ENCODE measurements around the gene GDF7.

GDF7 gene

DNA sequence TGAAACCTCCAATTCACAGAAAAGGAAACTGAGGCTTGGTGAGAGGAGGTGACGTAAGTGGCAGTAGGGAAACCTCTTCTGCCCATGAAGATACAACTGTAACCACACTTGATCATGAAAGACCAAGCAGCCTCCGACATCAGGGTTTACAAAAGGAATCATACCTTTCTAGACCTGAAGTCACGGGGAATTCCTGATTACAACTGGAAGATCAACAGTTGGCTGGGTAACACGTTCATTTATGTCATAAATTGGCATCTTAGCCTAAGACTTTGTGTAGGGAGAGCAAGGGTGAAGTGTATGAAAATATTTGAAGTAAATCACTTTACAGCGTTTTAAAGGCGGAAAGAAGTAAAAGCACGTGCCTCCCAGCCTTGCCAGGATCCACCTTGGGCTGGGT is 17.0 kb upstream of the GDF7 start:
- no peak for DNase-seq (ENCODE audit: low read depth in 1 of 2, low spot score in 1 of 2)
- in situ Hi-C loops (cut with HindIII; ENCODE audit: low pct_unique_long_range_greater_than_20kb, low sequenced_read_pairs), result loop anchor here (25.0 kb wide), 1 partner anchor 213 kb away; the partner anchor contains the start of gene RHOB
- no peak for TF ChIP-seq JUND (IDR thresholded peaks at IDR 0.05; ENCODE audit: low read depth)

DNA sequence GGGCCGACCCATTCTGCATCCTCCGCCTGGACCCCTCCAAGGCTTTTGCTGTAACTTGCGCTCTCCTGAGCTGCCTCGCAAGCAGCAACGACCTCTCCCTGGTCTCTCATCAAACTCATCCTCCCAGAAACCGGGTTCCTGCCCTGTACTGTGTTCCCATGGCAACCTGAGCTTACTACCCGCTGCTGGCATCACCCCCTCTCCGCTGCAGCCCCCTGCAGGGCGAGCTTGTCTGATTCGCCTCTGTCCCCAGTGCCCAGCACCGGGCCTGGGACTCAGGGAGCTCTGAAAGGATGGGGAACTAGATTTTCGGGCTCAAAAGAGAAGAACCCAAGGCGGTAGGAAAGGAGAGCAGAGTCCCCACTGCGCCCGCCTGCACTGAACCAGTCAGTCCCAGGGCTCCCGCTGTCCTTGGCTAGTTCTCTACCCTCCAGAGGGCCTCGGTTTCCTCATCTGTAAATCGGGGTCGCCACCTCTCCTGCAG is 16.5 kb upstream of the GDF7 start:
- TF ChIP-seq JUND (IDR thresholded peaks at IDR 0.05; ENCODE audit: low read depth), result no peak
- DNase-seq (ENCODE audit: low read depth in 1 of 2, low spot score in 1 of 2), result peak in 1 of 2 experiments; percentile 3
- in situ Hi-C loops (cut with HindIII; ENCODE audit: low pct_unique_long_range_greater_than_20kb, low sequenced_read_pairs), result no loop called here

DNA sequence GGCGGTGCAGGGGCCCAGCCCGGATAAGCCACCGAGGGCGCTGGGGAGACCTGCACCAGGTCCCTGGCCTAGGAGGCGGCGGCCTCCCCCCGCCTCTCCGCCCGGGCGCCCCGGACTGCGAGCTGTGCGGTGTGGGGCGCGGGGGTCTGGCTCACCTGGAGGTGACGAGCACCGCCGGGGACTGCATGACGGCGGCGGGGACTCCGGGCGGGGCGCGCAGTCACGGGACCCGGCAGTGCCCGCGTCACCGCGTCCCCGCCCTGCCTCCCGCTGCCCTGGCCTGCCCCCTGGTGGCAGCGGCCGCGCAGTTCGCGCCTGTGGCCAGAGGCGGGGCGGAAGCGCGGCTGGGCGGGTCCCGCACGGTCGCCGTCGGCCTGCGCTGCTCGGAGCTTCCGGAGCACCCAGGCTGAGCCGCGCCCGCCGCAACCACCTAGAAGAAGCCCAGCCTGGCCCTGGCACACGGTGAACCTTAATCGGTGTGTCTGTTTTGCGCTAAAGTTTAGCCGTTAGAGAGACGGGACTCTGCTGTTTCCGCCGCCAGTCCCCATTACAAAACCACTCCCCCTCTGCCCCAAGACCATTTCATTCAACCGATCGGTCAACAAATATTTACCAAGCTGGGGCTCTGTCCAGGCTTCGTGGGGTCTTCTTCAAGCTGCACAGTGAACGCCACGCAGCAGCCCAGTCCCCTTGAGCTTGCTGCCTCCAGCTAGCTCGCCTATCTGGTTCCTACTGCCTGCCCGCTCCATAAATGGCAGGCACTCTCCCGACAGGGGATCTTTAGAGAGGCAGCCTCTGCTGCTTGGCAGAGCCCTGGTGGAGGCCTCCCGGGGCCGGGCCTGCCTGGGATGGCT is 15.8 kb upstream of the GDF7 start, which contains the start of gene HS1BP3:
TSS of gene HS1BP3 (minus strand) at position 222 of the 854 bp plus-strand sequence. CDS start at position 187, 35 bp downstream.
- peak; percentile 80 to 81 for DNase-seq (ENCODE audit: low read depth in 1 of 2, low spot score in 1 of 2)
- no peak for TF ChIP-seq JUND (IDR thresholded peaks at IDR 0.05; ENCODE audit: low read depth)
- in situ Hi-C loops (cut with HindIII; ENCODE audit: low pct_unique_long_range_greater_than_20kb, low sequenced_read_pairs), result no loop called here

DNA sequence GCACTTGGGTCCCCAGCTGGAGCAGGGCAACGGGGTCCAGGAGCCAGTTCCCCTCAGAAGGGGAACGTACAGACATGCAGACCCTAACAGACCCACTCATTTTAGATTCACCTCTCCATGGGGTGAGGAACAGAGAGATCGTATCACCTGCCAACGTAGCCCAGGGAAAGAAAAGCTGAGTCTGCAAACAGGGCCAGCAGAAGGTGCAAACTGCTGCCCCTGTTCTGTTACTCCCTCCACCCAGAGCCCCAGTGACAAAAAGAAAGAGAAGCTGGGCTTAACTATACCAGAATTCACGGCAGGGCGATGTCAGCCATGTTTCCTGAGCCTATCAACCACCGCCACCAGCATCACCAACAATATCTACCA is 15.2 kb upstream of the GDF7 start:
- TF ChIP-seq JUND (IDR thresholded peaks at IDR 0.05; ENCODE audit: low read depth), result no peak
- DNase-seq (ENCODE audit: low read depth in 1 of 2, low spot score in 1 of 2), result no peak
- in situ Hi-C loops (cut with HindIII; ENCODE audit: low pct_unique_long_range_greater_than_20kb, low sequenced_read_pairs), result no loop called here

DNA sequence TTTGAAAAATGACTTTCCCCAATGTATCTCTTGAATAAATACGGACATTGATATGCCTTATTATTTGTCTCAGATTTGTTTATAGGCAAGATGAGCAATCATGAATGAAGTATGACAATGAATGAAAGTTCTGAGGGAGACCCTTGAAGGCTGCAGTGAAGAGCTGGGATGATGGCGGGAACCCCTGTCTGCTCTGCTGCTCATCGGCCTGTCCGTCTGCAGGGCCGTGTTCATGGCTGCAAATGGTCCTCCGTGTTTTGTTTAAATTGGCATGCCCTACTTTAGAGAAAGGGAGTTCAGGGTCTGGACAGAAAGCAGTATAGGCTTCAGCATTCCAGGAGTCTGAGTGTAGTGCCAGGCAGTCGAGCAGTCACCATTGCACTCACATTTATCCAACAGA is 14.8 kb upstream of the GDF7 start:
- DNase-seq (ENCODE audit: low read depth in 1 of 2, low spot score in 1 of 2), result no peak
- in situ Hi-C loops (cut with HindIII; ENCODE audit: low pct_unique_long_range_greater_than_20kb, low sequenced_read_pairs), result no loop called here
- TF ChIP-seq JUND (IDR thresholded peaks at IDR 0.05; ENCODE audit: low read depth), result no peak

DNA sequence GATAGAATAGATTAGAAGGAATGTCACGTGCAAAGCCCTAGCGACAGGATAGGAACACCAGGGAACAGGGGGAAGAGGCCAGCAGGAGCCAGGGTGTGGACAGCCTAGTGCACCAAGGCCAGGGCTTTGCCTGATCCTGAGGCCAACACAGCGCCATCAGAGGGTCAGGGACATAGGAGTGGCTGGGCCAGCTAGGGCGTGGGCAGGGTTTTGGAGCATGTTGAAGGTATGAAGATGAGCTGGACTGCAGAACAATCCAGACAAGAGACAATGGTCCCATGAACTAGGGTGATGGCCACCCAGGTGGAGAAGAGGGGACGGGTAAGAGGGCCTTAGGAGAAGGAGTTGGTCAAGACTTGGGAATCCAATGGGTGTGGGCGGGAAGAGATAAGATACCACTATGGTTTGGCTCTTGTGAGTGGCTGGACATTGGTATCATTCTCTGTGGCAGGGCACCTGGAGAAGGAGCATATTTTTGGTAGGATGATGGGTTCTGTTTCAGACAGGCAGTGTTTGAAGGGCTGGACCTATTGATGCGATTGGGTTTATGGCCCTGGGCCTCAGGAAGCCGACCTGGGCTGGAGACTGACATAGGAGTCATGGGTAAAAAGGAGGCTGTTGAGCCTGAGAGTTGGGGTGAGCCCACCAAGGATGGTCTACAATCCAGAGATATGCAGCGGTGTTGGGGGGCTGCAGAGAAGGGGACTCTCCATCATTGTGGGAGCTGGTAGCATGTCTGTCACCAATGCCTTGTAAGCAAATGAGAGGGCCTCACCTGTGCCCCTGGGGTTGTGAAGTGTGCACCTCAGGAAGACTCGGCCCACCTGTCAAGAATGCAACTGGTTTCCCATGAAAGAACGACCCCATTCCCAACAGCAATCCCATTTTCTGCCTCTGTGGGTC is 14.0 kb upstream of the GDF7 start:
- TF ChIP-seq JUND (IDR thresholded peaks at IDR 0.05; ENCODE audit: low read depth), result no peak
- DNase-seq (ENCODE audit: low read depth in 1 of 2, low spot score in 1 of 2), result no peak
- in situ Hi-C loops (cut with HindIII; ENCODE audit: low pct_unique_long_range_greater_than_20kb, low sequenced_read_pairs), result no loop called here

DNA sequence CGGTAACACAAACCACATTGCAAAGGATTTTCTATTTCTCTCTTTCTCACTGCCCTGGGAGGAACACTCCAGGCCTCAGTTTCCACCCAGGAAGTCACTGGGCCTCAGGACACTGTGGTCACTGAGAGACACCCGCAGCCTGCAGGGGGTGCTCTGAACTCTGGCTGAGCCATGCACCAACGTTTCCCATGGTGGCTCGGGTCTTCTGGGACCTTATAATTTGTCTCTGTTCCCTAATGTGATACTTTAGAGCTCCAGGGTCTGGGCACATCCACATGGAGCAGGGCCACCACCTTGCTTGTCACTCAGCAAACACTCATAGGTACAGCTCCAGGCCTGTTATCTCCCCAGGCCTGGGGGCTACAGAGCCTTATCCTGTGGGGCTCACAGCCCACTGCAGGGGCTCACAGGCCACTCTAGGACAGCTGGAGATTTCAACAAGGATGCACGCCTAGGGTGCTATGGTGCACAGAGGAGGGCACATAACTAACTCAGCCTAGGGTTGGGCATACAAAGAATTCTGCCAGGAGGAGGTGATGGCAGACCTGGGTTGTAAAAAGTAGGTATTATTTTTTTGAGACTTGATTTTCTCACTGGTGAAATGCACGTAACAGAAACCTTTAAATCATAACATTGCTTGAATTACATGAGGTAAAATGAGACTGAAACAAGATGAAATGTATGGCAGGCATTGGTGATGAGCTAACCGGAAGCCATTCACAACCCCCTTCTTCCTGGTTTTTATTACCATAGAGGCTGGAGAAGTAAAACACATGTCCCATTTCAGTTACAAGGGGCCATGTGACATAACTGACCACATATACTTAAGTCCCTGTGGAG is 13.0 kb upstream of the GDF7 start:
- TF ChIP-seq JUND (IDR thresholded peaks at IDR 0.05; ENCODE audit: low read depth), result no peak
- DNase-seq (ENCODE audit: low read depth in 1 of 2, low spot score in 1 of 2), result no peak
- in situ Hi-C loops (cut with HindIII; ENCODE audit: low pct_unique_long_range_greater_than_20kb, low sequenced_read_pairs), result no loop called here

DNA sequence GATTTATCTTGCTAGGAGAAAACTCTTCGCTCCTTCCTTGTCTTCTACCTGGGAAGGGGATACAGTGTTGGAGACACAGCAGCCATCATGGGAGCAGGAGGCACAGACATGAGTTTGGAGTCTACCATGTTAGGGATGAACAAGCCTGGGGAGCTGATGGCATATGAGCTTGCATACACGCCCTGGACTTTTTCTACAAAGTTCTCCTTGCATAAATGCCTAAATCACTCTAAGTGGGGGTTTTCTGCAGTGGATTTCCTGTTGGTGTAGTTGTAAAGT is 12.5 kb upstream of the GDF7 start:
- in situ Hi-C loops (cut with HindIII; ENCODE audit: low pct_unique_long_range_greater_than_20kb, low sequenced_read_pairs), result no loop called here
- no peak for TF ChIP-seq JUND (IDR thresholded peaks at IDR 0.05; ENCODE audit: low read depth)
- DNase-seq (ENCODE audit: low read depth in 1 of 2, low spot score in 1 of 2), result no peak

DNA sequence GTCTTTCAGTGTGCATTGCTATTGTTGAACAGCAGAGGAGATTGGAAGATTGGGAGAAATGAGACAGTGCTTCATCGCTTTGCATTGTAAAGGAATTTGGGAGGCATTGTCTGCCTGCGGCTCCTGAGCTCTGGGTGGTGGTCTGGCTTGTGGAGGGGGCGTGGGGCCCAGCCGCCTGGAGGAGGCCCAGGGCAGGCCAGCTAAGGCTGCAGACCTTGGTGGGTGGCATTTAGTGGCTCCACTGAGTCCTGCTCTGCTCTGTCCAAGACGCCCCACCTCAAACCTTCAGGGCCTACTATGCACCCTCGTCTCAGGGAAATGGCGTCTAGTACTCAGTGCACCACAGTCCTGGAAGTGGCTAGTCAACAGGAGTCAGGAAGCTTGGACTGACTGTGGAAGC is 10.4 kb upstream of the GDF7 start:
- no peak for DNase-seq (ENCODE audit: low read depth in 1 of 2, low spot score in 1 of 2)
- TF ChIP-seq JUND (IDR thresholded peaks at IDR 0.05; ENCODE audit: low read depth), result no peak
- in situ Hi-C loops (cut with HindIII; ENCODE audit: low pct_unique_long_range_greater_than_20kb, low sequenced_read_pairs), result no loop called here

DNA sequence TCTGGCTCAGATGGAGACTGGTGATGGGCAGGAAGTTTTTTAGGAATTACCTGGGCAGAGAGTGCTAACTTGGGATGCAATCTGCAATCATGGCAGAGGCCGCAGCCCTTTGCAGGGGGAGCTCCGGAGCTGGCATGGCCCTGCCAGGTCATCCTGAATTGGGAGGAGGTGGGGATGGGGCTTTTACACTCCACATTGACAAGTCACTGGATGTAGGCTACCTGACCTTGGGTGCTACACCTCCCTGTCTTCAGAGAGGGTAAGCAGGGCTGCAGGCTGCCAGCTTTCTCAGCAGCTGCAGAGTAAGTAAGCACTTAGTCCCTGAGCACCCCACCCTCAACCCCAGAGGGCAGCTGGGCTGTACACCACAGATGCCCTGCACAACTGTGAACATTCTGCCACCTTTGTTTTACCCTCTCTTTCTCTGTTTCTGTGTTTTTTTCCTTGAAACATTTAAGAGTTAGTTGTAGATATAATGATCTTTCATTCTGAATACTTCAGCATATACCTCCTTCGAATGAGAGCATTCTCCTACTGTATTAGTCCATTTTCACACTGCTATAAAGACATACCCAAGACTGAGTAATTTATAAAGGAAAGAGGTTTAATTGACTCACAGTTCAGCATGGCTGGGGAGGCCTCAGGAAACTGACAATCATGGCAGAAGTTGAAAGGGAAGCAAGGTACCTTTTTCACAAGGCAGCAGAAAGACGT is 9.3 kb upstream of the GDF7 start:
- no peak for TF ChIP-seq JUND (IDR thresholded peaks at IDR 0.05; ENCODE audit: low read depth)
- DNase-seq (ENCODE audit: low read depth in 1 of 2, low spot score in 1 of 2), result no peak
- in situ Hi-C loops (cut with HindIII; ENCODE audit: low pct_unique_long_range_greater_than_20kb, low sequenced_read_pairs), result no loop called here

DNA sequence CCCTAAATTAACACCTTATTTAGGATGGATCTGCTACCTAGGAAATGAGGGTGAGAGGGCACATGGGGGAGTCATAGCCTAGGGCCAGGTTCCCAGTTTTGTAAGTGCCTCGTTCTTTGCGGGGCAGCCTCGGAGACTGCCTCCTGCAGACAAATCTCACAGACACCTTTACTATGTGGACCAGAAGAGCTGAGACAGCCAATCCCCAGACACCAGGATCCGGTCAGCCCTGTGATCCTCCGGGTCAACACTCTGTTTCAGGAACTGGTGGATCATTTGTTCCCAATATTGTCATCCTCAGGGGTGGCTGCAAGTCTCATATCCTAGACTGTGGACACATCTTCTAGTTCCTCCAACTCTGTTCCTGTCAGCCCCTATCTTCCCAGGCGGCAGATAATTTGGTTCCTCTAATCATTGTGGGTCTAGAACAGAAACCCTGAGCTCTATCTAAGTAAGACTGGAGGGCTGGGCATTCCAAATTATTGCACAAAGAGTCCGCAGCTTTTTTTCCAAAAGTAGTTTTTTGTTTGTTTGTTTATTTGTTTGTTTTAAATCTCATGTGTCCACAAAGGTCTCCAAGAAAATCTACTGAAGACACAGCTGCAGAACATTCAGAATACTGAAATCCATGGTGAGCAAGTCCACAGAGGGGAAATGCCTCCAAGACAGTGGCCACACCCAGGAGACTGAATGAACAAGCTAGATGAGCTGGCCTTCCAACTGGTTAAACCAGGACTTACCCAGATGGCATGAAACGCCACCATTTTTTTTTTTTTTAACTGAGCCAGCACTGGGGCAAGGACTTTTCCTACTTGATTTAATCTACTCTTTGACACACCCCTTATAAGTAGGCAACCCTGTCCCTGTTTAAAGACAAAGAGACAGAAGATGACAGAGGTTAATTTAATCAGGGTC is 6.2 kb upstream of the GDF7 start:
- in situ Hi-C loops (cut with HindIII; ENCODE audit: low pct_unique_long_range_greater_than_20kb, low sequenced_read_pairs), result no loop called here
- DNase-seq (ENCODE audit: low read depth in 1 of 2, low spot score in 1 of 2), result peak in 1 of 2 experiments; percentile 40
- TF ChIP-seq JUND (IDR thresholded peaks at IDR 0.05; ENCODE audit: low read depth), result no peak
